GM10248 (cell line): ENCODE results near the gene KLF1.

Source experiments
- CTCF ChIA-PET: fragments of 300-600 bp; sonication (Branson Sonifier 250); formaldehyde crosslinking; extraction: SDS; loops from one replicate; lab custom pipeline; 2021; ENCODE audit warnings: antibody characterized with exemption; lab: Yijun Ruan, JAX
- POLR2A ChIA-PET: fragments of 350-650 bp; sonication (Branson Sonifier 250); formaldehyde crosslinking; extraction: SDS; loops from one replicate; lab custom pipeline; 2020; ENCODE audit warnings: antibody characterized with exemption; lab: Yijun Ruan, JAX
- DNase-seq: peaks from one replicate; pipeline ENCODE4 v3.0.0; 2012; ENCODE audit errors: extremely low spot score
- TF ChIP-seq, protein P1 (sequence below): IDR thresholded peaks from 2 replicates; pipeline ENCODE4 v1.5.1; 2012; ENCODE audit warnings: mild to moderate bottlenecking, low read depth; ENCODE audit errors: extremely low read depth, missing control alignments, control extremely low read depth

Gene KLF1

DNA sequence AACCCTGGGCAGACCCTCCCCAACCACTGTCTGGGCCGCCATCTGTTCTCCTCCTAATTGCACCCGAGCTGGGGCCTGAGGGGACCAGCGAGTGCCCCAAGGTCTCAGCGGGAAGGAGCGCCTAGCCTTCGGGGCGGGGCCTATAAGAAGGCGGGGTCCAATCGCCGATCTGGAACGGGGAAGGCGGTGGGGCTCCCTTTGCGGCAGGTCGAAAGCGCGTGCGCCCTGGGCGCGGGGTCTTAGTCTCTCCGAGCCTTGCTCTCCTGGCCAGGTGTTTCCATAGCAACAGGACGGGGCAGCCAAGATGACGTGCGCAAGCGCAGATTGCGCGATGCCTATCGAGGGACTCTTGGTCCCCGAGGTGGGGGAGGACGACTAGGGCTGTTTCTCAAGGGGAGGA, 45.9 kb downstream of the KLF1 start:
- POLR2A ChIA-PET, result interaction anchor here (0.6 kb wide), 1 partner anchor 704 kb away, joined by 3 read pairs; no protein-coding TSS in a partner anchor
- CTCF ChIA-PET, result interaction anchor here (1.9 kb wide), 1 partner anchor 81 kb away, joined by 4 read pairs; no protein-coding TSS in a partner anchor
- TF ChIP-seq, protein P1, sequence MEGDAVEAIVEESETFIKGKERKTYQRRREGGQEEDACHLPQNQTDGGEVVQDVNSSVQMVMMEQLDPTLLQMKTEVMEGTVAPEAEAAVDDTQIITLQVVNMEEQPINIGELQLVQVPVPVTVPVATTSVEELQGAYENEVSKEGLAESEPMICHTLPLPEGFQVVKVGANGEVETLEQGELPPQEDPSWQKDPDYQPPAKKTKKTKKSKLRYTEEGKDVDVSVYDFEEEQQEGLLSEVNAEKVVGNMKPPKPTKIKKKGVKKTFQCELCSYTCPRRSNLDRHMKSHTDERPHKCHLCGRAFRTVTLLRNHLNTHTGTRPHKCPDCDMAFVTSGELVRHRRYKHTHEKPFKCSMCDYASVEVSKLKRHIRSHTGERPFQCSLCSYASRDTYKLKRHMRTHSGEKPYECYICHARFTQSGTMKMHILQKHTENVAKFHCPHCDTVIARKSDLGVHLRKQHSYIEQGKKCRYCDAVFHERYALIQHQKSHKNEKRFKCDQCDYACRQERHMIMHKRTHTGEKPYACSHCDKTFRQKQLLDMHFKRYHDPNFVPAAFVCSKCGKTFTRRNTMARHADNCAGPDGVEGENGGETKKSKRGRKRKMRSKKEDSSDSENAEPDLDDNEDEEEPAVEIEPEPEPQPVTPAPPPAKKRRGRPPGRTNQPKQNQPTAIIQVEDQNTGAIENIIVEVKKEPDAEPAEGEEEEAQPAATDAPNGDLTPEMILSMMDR, result no peak
- no peak for DNase-seq

DNA sequence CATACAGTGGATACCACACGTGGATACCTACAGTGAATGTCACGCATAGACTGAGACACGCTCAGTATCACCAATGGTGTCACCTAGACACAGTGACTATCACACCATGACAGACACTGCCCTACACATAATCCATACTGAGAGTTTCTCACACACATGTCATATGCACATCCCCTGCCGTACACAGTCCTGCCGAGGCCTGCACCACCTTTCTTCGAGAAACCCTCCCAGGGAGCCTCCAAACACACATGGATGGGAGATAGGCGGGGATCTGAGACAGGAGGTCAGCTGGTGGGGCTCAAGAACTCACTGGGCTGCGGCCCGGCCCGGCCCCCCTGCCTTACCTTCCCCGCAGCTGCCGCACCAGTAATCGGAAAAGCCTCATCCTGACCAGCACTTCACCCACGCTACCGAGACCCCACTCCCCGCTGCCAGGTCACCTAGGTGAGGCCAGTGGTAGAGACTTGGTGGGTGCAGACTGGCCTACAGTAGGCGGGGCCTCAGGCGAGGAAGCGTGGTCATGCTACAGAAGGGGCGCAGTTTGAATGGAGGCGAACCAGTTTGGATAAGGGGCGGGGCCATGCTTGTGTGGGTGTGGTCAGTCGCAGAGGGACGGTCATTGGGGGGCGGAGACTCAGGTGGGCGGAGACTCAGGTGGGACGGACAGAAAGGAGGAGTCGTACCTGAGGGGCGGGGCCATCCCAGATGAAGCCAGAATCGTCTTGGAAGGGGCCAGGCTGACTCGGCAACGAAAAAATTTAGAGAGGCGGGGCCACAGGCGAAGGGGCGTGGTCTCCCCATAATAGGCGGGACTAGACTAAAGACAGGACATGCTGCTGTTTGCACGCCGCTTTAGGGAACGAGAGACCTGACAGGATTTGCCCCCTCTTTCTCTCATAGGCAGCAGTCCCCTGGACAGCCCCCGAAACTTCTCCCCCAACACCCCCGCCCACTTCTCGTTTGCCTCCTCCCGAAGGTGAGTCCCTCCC, 46.6 kb downstream of the KLF1 start:
- POLR2A ChIA-PET, result interaction anchor here (0.6 kb wide), 1 partner anchor 703 kb away, joined by 3 read pairs; no protein-coding TSS in a partner anchor
- DNase-seq, result peak; percentile 69
- CTCF ChIA-PET, result interaction anchor here (1.9 kb wide), 1 partner anchor 80 kb away, joined by 4 read pairs; no protein-coding TSS in a partner anchor
- TF ChIP-seq, protein P1, result no peak

DNA sequence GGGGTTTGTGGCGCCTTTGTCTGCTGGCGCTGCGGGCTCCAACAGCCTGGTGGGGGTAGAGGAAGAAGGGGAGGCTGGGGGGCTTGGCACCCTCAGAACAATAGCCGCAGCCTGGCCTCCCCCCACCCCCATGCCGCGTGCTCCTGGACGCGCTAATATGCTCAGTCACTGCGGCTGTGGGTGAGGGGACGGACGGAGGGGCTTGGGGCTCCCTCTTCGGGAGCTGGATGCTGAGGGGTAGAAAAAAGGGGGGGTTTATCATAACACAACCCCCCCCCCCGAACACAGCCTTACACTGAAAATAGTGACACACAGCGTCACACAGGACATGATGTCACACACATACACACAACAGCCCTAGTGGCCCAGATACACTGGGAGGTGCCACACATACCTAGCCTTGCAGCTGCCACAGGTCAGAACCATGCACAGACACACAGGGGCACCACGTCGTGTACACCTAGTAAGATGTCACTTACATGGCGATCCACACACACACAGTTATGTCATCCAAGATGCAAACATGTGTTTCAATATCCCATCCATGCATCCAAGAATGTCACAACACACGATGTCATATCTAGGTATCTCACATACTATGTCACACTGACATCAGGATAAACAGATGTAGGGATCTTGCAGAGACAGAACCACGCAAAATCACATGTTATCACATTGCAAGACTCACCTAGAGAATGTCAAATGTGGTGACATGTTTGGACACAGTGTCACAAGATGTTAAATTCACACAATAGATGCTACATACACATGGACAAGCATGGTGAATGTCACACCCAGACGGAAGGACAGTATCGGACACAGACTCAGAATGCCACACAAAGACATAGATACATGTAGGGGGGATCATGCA, 47.9 kb downstream of the KLF1 start:
- CTCF ChIA-PET, result interaction anchor here (0.6 to 1.3 kb wide), 6 partner anchors 9 to 81 kb away, joined by 3 to 7 read pairs (median 4); no protein-coding TSS in a partner anchor
- TF ChIP-seq, protein P1, result no peak
- POLR2A ChIA-PET, result no interaction called here
- no peak for DNase-seq

DNA sequence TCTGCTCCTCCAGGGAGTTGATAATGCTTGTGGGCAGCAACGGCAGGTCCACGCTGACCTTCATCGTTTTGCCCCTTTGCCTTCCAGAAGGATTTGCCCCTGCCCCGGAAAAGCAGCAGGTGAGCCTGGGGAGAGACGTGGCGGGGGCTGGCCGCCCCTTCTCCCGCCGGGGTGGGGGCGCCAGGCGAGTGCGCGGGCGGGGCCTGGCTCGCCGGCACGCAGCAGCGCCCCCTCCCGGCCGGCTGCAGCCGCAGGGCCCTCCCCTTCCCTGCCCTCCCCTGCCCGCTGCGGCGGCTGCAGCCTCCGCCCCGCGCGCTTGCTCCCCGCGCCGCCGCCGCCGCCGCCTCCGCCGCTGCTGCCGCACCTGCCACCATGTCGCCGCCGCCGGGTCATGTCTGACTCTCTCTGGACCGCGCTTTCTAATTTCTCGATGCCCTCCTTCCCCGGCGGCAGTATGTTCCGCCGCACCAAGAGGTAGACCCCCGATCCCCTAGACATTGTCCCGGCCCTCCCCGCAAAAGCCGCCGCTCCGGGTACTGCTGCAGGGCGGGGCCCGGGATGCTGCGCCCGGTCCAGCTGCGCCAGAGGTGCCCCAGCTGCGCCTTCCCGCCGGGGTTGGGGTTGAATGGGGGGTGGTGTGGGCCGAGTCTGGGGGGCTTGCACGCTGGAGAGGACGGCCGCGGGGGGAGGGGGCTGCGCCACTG, 48.7 kb downstream of the KLF1 start, which contains the start of gene MAST1:
Gene MAST1, plus strand, starts transcription at position 334 of the 704 bp plus-strand sequence. Its CDS starts 58 bp downstream, at position 392.
- CTCF ChIA-PET, result interaction anchor here (0.6 to 1.3 kb wide), 6 partner anchors 8 to 81 kb away, joined by 3 to 7 read pairs (median 4); no protein-coding TSS in a partner anchor
- DNase-seq, result peak; percentile 86
- TF ChIP-seq, protein P1, result peak; percentile 81
- POLR2A ChIA-PET, result no interaction called here

DNA sequence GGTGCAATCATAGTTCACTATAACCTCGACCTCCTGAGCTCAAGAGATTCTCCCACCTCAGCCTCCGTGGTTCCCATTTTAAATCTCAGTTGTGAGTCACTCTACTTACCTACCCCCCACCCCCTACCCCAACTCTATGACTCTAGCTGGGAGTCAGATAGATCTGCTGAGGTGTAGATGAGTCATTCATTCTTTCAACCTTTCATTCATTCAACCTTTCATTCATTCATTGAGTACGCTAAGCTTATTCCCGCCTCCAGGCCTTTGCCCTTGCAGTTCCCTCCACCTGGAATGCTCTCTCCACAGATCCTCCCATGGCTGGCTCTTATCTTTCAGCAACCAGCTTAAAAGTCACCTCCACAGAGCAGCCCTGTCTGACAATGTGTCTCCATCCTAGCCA, 49.8 kb downstream of the KLF1 start:
- DNase-seq, result no peak
- CTCF ChIA-PET, result interaction anchor here (0.6 to 3.9 kb wide), 11 partner anchors 10 to 128 kb away, joined by 3 to 18 read pairs (median 4); partner anchors contain the start of gene DNASE2
- TF ChIP-seq, protein P1, result no peak
- POLR2A ChIA-PET, result no interaction called here
